Aorta (tissue), 5 donors: ENCODE results near the gene CAMSAP1. TPM values are rescaled to one million over a fixed set of nuclear protein-coding genes. Genes with fewer than 3 reads are reported as not detected.

ENCODE experiments used
- ATAC-seq: fragments of 200-7000 bp; cut with Tn5 transposase; one replicate; pipeline ENCODE4 v1.9.1; 2022; ENCODE audit warnings: moderate library complexity; ENCODE audit not compliant: low FRiP score
- DNase-seq, 2 donors: peaks; one replicate each; pipeline ENCODE4 v3.0.0-alpha.2; 2020
- H3K27ac ChIP-seq, 2 donors: one replicate each; pipeline ENCODE4 v1.5.1; 2013; ENCODE audit warnings: low read length in 2 of 2, mild to moderate bottlenecking in 2 of 2, moderate library complexity in 2 of 2, control low read depth in 1 of 2, inconsistent platforms in 1 of 2, low read depth in 1 of 2
- H3K27me3 ChIP-seq, 2 donors: one replicate each; pipeline ENCODE4 v1.6.1; 2013; ENCODE audit warnings: control low read depth in 1 of 2, low read length in 1 of 2, mild to moderate bottlenecking in 1 of 2, moderate library complexity in 1 of 2; ENCODE audit not compliant: insufficient read depth in 2 of 2, control insufficient read depth in 1 of 2
- H3K36me3 ChIP-seq, 2 donors: one replicate each; pipeline ENCODE4 v1.6.1; 2013; ENCODE audit warnings: control low read depth in 1 of 2, low read length in 1 of 2, mild to moderate bottlenecking in 1 of 2; ENCODE audit not compliant: insufficient read depth in 2 of 2, control insufficient read depth in 1 of 2
- H3K4me1 ChIP-seq, 2 donors: one replicate each; pipeline ENCODE4 v1.6.1; 2013; ENCODE audit warnings: low read length in 2 of 2, control low read depth in 1 of 2, mild to moderate bottlenecking in 1 of 2, moderate library complexity in 1 of 2; ENCODE audit not compliant: insufficient read depth in 2 of 2, control insufficient read depth in 1 of 2
- H3K4me3 ChIP-seq, 2 donors: one replicate each; pipeline ENCODE4 v1.5.1; 2013; ENCODE audit warnings: low read length in 2 of 2, control low read depth in 1 of 2, mild to moderate bottlenecking in 1 of 2
- H3K9me3 ChIP-seq: one replicate; pipeline ENCODE4 v1.6.1; 2013; ENCODE audit warnings: mild to moderate bottlenecking, low read length; ENCODE audit not compliant: control insufficient read depth
- WGBS, 2 donors: extraction: QIAGEN DNeasy Blood & Tissue Kit; methylation state at CpG; one replicate each; pipeline ENCODE4 v1.1.7; 2013; 5-methylcytosine and 5-hydroxymethylcytosine counted together
- intact Hi-C, 2 donors: fragments of 100-400 bp; cut with DNase I; formaldehyde crosslinking; loops; one replicate each; pipeline versions ENCODE4 v1.14.2 to v1.15.0; 2022
- polyA plus RNA-seq, 2 donors: library from polyadenylated mRNA; stranded (reverse); fragments of 200-250 nt; gene quantifications; one replicate each; pipeline ENCODE4 v1.2.3, GENCODE V29; 2013
- total RNA-seq, 2 donors: library from RNA; stranded (reverse); fragmentation: NEBNext Ultra II Directional; extraction: Animal tissue kit (Norgen Biotek cat#: 25700); gene quantifications; one replicate each; pipeline ENCODE4 v1.2.1, GENCODE V29; 2021
- donor health status: healthy with polysubstance abuse.
- donor health status: Bipolar disorder and iron deficiency.
- donor health status: DM: no; HTN: no; CAD: no.
- donor health status: DM: no; HTN: no; CAD: no.
- donor health status: DM: yes; HTN: yes; CAD: no.

CAMSAP1 gene
- total and polyA plus RNA-seq, 4 donors, result 2.5 to 28.0 (median 15.8) TPM

DNA sequence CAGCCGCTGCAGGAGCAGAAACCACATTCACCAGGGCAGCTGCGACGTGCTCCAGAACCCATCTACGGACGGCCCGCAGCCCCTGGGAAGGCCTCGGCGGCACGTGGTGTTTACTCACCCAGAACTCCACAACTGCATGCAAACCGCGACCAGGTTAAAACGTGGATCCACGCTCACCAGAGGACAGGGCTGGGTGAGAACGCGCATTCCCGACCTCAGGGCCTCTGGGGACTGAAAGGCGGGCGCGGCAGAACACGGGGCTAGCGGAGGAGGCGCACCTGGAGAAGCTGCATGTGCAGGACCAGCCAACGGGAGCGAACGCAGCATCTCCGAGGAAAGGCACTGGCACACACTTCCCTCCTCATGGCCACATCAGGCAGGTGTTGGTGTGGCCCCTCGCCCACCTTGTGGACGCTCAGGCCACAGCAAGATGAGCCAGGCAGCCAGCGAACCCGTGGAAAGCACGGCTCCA, 24.0 kb upstream of the CAMSAP1 start:
- Histone ChIP-seq H3K4me1 (no peaks in the 10 kb centered on the region), H3K9me3 (no peaks in the 10 kb centered on the region), H3K36me3 (peaks cover 0 to 2% of the 10 kb centered on the region in 2 donors), H3K27me3 (no peaks in the 10 kb centered on the region), H3K4me3 (no peak overlapping the region), H3K27ac (no peak overlapping the region)
- WGBS, 2 donors, result 90 to 91% methylated on average over 31 of the region's 31 CpGs
- DNase-seq, result peak in 1 of 2 donors; percentile 75
- intact Hi-C loops, result no loop called here
- no peak for ATAC-seq

GRCh38 chr9:135930446-135931345, 23.4 kb upstream of the CAMSAP1 start:
- intact Hi-C loops, result no loop called here
- Histone ChIP-seq H3K27me3 (no peaks in the 10 kb centered on the region), H3K9me3 (no peaks in the 10 kb centered on the region), H3K36me3 (peaks cover 0 to 2% of the 10 kb centered on the region in 2 donors), H3K4me1 (no peaks in the 10 kb centered on the region), H3K4me3 (no peak overlapping the region), H3K27ac (no peak overlapping the region)
- no peak for ATAC-seq
- DNase-seq, result peak in 1 of 2 donors; percentile 74
- 94 to 95% methylated on average over 33 of the region's 33 CpGs for WGBS, 2 donors

DNA sequence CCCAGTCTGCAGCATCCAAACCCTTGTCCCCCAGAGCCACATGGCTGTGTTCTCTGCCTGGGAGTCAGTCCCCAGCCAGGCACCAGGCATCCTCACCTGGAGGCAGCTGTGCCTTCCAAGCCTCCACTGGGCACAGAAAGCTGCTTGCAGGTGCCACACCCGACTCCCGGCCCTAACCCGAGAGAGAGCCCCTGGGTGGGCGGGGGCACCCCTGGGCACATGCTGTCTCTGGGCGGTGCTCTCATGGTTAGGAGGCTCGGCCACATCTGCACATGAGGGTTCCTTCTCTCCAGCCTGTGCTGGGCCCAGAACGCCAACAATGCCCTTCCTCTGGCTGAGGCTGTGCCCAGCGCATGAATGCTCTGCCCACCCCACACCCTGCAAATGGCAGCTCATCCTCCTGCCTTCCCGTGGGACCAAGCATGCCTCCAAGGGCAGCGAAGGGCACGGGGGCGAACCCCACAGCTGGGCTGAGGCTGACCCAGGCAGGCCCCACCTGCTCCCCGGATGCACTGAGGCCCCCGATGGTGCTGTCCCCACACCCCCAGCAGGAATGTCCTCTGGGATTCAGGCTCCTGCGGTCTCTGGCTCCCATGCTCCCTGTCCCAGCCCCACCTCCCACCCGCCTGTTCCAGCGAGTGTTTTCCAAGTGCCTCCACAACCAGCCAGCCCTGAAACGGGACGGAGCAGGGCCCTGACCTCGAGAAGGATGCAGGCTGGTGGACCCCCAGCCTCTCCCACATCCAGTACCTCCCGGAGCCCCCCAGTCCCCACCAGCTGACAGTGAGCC, 22.5 kb upstream of the CAMSAP1 start:
- 87 to 93% methylated on average over 20 to 21 of the region's 21 CpGs for WGBS, 2 donors
- no peaks in the 10 kb centered on the region for H3K4me1 ChIP-seq
- no peaks in the 10 kb centered on the region for H3K27me3 ChIP-seq
- no peak overlapping the region for H3K27ac ChIP-seq
- DNase-seq, result peak in 1 of 2 donors; percentile 57
- no peaks in the 10 kb centered on the region for H3K9me3 ChIP-seq
- ATAC-seq, result no peak
- H3K36me3 ChIP-seq, result peaks cover 0 to 2% of the 10 kb centered on the region in 2 donors
- H3K4me3 ChIP-seq, result no peak overlapping the region
- intact Hi-C loops, result no loop called here

DNA sequence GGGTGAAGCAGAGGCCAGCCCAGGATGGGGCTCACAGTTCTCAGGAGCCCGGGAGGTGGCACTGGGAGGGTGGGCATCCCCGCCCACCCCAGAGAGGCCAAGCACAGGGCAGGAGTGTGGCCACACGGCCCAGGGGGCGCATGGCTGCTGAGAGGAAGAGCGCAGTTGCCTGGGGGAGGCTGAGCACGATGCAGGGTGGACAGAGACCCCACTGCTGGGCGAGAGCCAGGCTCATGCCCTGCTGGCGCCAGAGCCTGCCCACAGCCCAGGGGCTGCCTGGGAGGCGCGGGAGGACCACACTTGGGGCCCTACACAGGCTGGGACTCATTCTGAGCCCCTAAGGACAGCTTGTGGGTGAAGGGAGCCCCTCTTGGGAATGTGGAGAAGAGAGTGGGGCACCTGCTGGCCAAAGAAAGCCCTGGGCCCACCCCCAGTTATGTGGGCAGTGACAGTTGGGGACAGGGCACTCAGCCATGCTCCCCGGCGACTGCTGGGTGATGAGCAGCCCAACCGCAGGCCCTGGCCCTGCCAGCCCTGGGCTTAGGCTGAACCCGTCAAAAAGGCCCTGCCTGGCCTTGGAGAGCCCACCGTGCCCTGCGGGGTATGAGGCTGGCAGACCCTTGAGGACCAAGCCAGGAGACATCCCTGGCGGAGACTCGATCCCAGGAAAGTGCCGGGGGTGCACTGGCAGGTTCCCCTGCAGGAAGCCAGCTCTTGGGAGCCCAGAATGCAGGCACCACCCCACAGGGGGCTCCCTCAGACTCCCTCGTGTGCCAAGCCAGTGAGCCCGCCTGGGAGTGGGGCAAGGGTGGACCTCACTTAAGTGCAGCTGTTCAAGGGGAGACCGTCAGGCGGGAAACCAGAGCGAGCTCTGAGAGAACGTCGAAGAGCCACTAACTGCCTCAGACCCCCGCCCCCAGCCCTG, 21.6 kb upstream of the CAMSAP1 start:
- no peaks in the 10 kb centered on the region for H3K4me1 ChIP-seq
- H3K36me3 ChIP-seq, result peaks cover 0 to 2% of the 10 kb centered on the region in 2 donors
- peak in 1 of 2 donors; percentile 55 for DNase-seq
- H3K9me3 ChIP-seq, result no peaks in the 10 kb centered on the region
- no peak for ATAC-seq
- H3K27ac ChIP-seq, result no peak overlapping the region
- H3K27me3 ChIP-seq, result no peaks in the 10 kb centered on the region
- intact Hi-C loops, result no loop called here
- no peak overlapping the region for H3K4me3 ChIP-seq
- 91% methylated on average over 26 to 27 of the region's 27 CpGs for WGBS, 2 donors

- DNase-seq (peak in 1 of 2 donors; percentile 64), ATAC-seq (no peak)
- no peaks in the 10 kb centered on the region for H3K9me3 ChIP-seq
- peaks cover 0 to 2% of the 10 kb centered on the region in 2 donors for H3K36me3 ChIP-seq
- intact Hi-C loops, result no loop called here
- no peak overlapping the region for H3K27ac ChIP-seq
- H3K4me1 ChIP-seq, result no peaks in the 10 kb centered on the region
- no peak overlapping the region for H3K4me3 ChIP-seq
- no peaks in the 10 kb centered on the region for H3K27me3 ChIP-seq
- 90 to 91% methylated on average over 23 of the region's 23 CpGs for WGBS, 2 donors
Observed at GRCh38 chr9:135928074-135928730, 20.9 kb upstream of the CAMSAP1 start.

- no peaks in the 10 kb centered on the region for H3K9me3 ChIP-seq
- H3K27ac ChIP-seq, result no peak overlapping the region
- no peaks in the 10 kb centered on the region for H3K36me3 ChIP-seq
- H3K4me1 ChIP-seq, result no peaks in the 10 kb centered on the region
- H3K27me3 ChIP-seq, result no peaks in the 10 kb centered on the region
- H3K4me3 ChIP-seq, result no peak overlapping the region
- intact Hi-C loops, result no loop called here
- no peak for ATAC-seq
- peak in 1 of 2 donors; percentile 50 for DNase-seq
- WGBS, 2 donors, result 90 to 93% methylated on average over 25 of the region's 25 CpGs
Observed at GRCh38 chr9:135927195-135928013, 20.1 kb upstream of the CAMSAP1 start.

- Histone ChIP-seq H3K4me1 (no peaks in the 10 kb centered on the region), H3K27ac (no peak overlapping the region), H3K9me3 (no peaks in the 10 kb centered on the region), H3K4me3 (no peak overlapping the region), H3K27me3 (no peaks in the 10 kb centered on the region), H3K36me3 (no peaks in the 10 kb centered on the region)
- intact Hi-C loops, result no loop called here
- 79 to 81% methylated on average over 27 of the region's 27 CpGs for WGBS, 2 donors
- ATAC-seq (no peak), DNase-seq (peak; percentile 79 to 84)
Observed at GRCh38 chr9:135926402-135927194, 19.3 kb upstream of the CAMSAP1 start.
